Motor neuron (in vitro differentiated cells): ENCODE measurements around the gene CA5B. TPM values are rescaled to one million over a fixed set of nuclear protein-coding genes. Genes with fewer than 3 reads are reported as not detected.
A peak's percentile ranks its signal among the peaks of the same experiment; 100 is the strongest.

Source experiments
- ATAC-seq, 8 experiments: fragments of 200-7000 bp; cut with Tn5 transposase; replicated peaks in 6 of 8; 2 replicates each; pipeline ENCODE4 v1.8.0; 2021; ENCODE audit warnings: mild to moderate bottlenecking in 8 of 8, moderate library complexity in 8 of 8
- H3K27ac ChIP-seq, 2 donors: fragments of 250-450 bp; sonication (Bioruptor Pico); 2 replicates each; pipeline ENCODE4 v1.9.0; 2021; ENCODE audit warnings: antibody characterized with exemption in 2 of 2, mild to moderate bottlenecking in 2 of 2, moderate library complexity in 1 of 2
- H3K4me1 ChIP-seq, 2 donors: fragments of 250-450 bp; sonication (Bioruptor Pico); replicated peaks in 1 of 2; 2 replicates each; pipeline ENCODE4 v1.6.1; 2021; ENCODE audit warnings: antibody characterized with exemption in 2 of 2, mild to moderate bottlenecking in 2 of 2, moderate library complexity in 1 of 2
- H3K4me3 ChIP-seq, 5 donors: fragments of 250-450 bp; sonication (Bioruptor Pico); 2 replicates each; pipeline ENCODE4 v1.9.0; 2021; ENCODE audit warnings: antibody characterized with exemption in 5 of 5, mild to moderate bottlenecking in 5 of 5, moderate library complexity in 4 of 5
- WGBS, 10 experiments: fragments of 450-650 bp; shearing (Covaris generic); methylation state at CpG; one replicate each; pipeline ENCODE4 v1.0.0; 2022; 5-methylcytosine and 5-hydroxymethylcytosine counted together
- in situ Hi-C, 9 experiments: fragments of 400-800 bp; cut with MboI; loops; one replicate each; pipeline ENCODE4 v1.15.0; 2021; ENCODE audit warnings: low sequenced_read_pairs in 9 of 9, low pct_unique_long_range_greater_than_20kb in 2 of 9; ENCODE audit not compliant: unreplicated experiment in 9 of 9
- total RNA-seq, 8 experiments: library from RNA; unstranded; fragments of 300-600 nt; gene quantifications; 2 replicates each; pipeline versions ENCODE4 v1.2.3 to v1.2.4, GENCODE V29; 2022

Gene CA5B
- total RNA-seq, 8 experiments from 2014 or later = 2.1 to 103 (median 6.5) TPM

GRCh38 chrX:15804563-15804962 lies 66.5 kb downstream of the CA5B start:
- ATAC-seq = no peak
- H3K4me1 ChIP-seq = no peaks in the 10 kb centered on the region
- in situ Hi-C loops = loop anchor here in 1 of 9 experiments (25.0 kb wide), 1 partner anchor 883 kb away; no protein-coding TSS in a partner anchor
- no peak overlapping the region for H3K27ac ChIP-seq
- H3K4me3 ChIP-seq = no peak overlapping the region

GRCh38 chrX:15808254-15808653 lies 70.2 kb downstream of the CA5B start:
- WGBS, 10 experiments = 88 to 100% (median 98%) methylated on average over 1 to 4 of the region's 4 CpGs; no CpG with 5 or more reads in 5 of the 10 experiments
- Histone ChIP-seq H3K27ac (no peak overlapping the region), H3K4me1 (no peaks in the 10 kb centered on the region), H3K4me3 (no peak overlapping the region)
- ATAC-seq = no peak
- in situ Hi-C loops = loop anchor here in 1 of 9 experiments (25.0 kb wide), 1 partner anchor 879 kb away; no protein-coding TSS in a partner anchor

GRCh38 chrX:15812192-15812938 lies 74.3 kb downstream of the CA5B start:
- in situ Hi-C loops = loop anchor here in 1 of 9 experiments (25.0 kb wide), 1 partner anchor 875 kb away; no protein-coding TSS in a partner anchor
- Histone ChIP-seq H3K4me1 (peaks cover 7 to 11% of the 10 kb centered on the region in 2 donors), H3K27ac (no peak overlapping the region), H3K4me3 (no peak overlapping the region)
- ATAC-seq = no peak
- WGBS, 10 experiments = 20 to 100% (median 94%) methylated on average over 1 to 6 of the region's 8 CpGs; no CpG with 5 or more reads in 3 of the 10 experiments

- Histone ChIP-seq H3K27ac (no peak overlapping the region), H3K4me3 (no peak overlapping the region), H3K4me1 (peaks cover 7 to 11% of the 10 kb centered on the region in 2 donors)
- no peak for ATAC-seq
- in situ Hi-C loops = loop anchor here in 1 of 9 experiments (25.0 kb wide), 1 partner anchor 874 kb away; no protein-coding TSS in a partner anchor
- 90 to 100% methylated on average over 1 of the region's 1 CpG; no CpG with 5 or more reads in 8 of the 10 experiments for WGBS, 10 experiments
Measured at GRCh38 chrX:15813416-15813815, 75.3 kb downstream of the CA5B start.

- Histone ChIP-seq H3K4me1 (peaks cover 7 to 11% of the 10 kb centered on the region in 2 donors), H3K4me3 (no peak overlapping the region), H3K27ac (no peak overlapping the region)
- WGBS, 10 experiments = 83 to 100% (median 100%) methylated on average over 1 to 4 of the region's 6 CpGs; no CpG with 5 or more reads in 4 of the 10 experiments
- ATAC-seq = no peak
- in situ Hi-C loops = loop anchor here in 1 of 9 experiments (25.0 kb wide), 1 partner anchor 872 kb away; no protein-coding TSS in a partner anchor
Measured at GRCh38 chrX:15814771-15815365, 76.8 kb downstream of the CA5B start.

- WGBS, 10 experiments = 5 to 73% (median 44%) methylated on average over 2 to 7 of the region's 10 CpGs; no CpG with 5 or more reads in 6 of the 10 experiments
- H3K27ac ChIP-seq = peak overlapping the region in 1 of 2 donors; percentile 77
- no peak overlapping the region for H3K4me3 ChIP-seq
- peak; percentile 62 to 89 (median 74) for ATAC-seq
- in situ Hi-C loops = loop anchor here in 1 of 9 experiments (25.0 kb wide), 1 partner anchor 871 kb away; no protein-coding TSS in a partner anchor
- peaks cover 7 to 11% of the 10 kb centered on the region in 2 donors for H3K4me1 ChIP-seq
Measured at GRCh38 chrX:15815779-15816437, 77.8 kb downstream of the CA5B start.

- 0% methylated on average over 1 of the region's 1 CpG; no CpG with 5 or more reads in 4 of the 10 experiments for WGBS, 10 experiments
- Histone ChIP-seq H3K4me1 (peaks cover 7 to 11% of the 10 kb centered on the region in 2 donors), H3K27ac (peak overlapping the region; percentile 53 to 77), H3K4me3 (no peak overlapping the region)
- ATAC-seq = peak in 6 of 8 experiments; percentile 27 to 87 (median 64)
- in situ Hi-C loops = loop anchor here in 1 of 9 experiments (25.0 kb wide), 1 partner anchor 871 kb away; no protein-coding TSS in a partner anchor
Measured at GRCh38 chrX:15816438-15816809, 78.4 kb downstream of the CA5B start.

- peak in 1 of 8 experiments; percentile 43 for ATAC-seq
- Histone ChIP-seq H3K4me3 (no peak overlapping the region), H3K4me1 (peaks cover 7 to 11% of the 10 kb centered on the region in 2 donors), H3K27ac (peak overlapping the region; percentile 53 to 77)
- in situ Hi-C loops = loop anchor here in 1 of 9 experiments (25.0 kb wide), 1 partner anchor 870 kb away; no protein-coding TSS in a partner anchor
- WGBS, 10 experiments = 30 to 83% (median 41%) methylated on average over 1 to 4 of the region's 4 CpGs; no CpG with 5 or more reads in 6 of the 10 experiments
Measured at GRCh38 chrX:15816886-15817285, 78.8 kb downstream of the CA5B start.

GRCh38 chrX:15820106-15821073 lies 82.3 kb downstream of the CA5B start:
- ATAC-seq = peak in 1 of 8 experiments; percentile 41
- in situ Hi-C loops = loop anchor here in 1 of 9 experiments (25.0 kb wide), 1 partner anchor 867 kb away; no protein-coding TSS in a partner anchor
- WGBS, 10 experiments = 82 to 100% (median 91%) methylated on average over 1 to 14 of the region's 14 CpGs; no CpG with 5 or more reads in 2 of the 10 experiments
- H3K4me1 ChIP-seq = peaks cover 7 to 11% of the 10 kb centered on the region in 2 donors
- H3K27ac ChIP-seq = no peak overlapping the region
- H3K4me3 ChIP-seq = no peak overlapping the region

GRCh38 chrX:15822922-15823321 lies 84.9 kb downstream of the CA5B start:
- ATAC-seq = no peak
- Histone ChIP-seq H3K4me3 (no peak overlapping the region), H3K27ac (no peak overlapping the region), H3K4me1 (no peaks in the 10 kb centered on the region)
- 90 to 100% (median 98%) methylated on average over 1 to 16 of the region's 23 CpGs; no CpG with 5 or more reads in 6 of the 10 experiments for WGBS, 10 experiments
- in situ Hi-C loops = loop anchor here in 1 of 9 experiments (25.0 kb wide), 1 partner anchor 864 kb away; no protein-coding TSS in a partner anchor

- in situ Hi-C loops = no loop called here
- H3K27ac ChIP-seq = no peak overlapping the region
- no peak overlapping the region for H3K4me3 ChIP-seq
- no peaks in the 10 kb centered on the region for H3K4me1 ChIP-seq
- 82 to 100% (median 100%) methylated on average over 1 to 4 of the region's 5 CpGs; no CpG with 5 or more reads in 5 of the 10 experiments for WGBS, 10 experiments
- no peak for ATAC-seq
Measured at GRCh38 chrX:15825936-15826335, 87.9 kb downstream of the CA5B start.
